ENCODE data around the gene GLIS1. TPM values are rescaled to one million over a fixed set of nuclear protein-coding genes. Genes with fewer than 3 reads are reported as not detected.

The GLIS1 gene
- polyA plus RNA-seq, 1 donor (not counting 4 experiments of a cell fraction or from before 2014, with no cell fraction given) = not detected

- H3K27me3 ChIP-seq (ENCODE audit: control insufficient read depth, extremely low read depth, insufficient read depth, low read length) = no peaks in the 10 kb centered on the region
- H2AFZ ChIP-seq (ENCODE audit: control insufficient read depth, low read length) = no peak overlapping the region
- H3K79me2 ChIP-seq (ENCODE audit: control insufficient read depth, insufficient read depth, low read length) = no peaks in the 10 kb centered on the region
- H3K27ac ChIP-seq (ENCODE audit: control insufficient read depth, insufficient read depth, low read length) = no peak overlapping the region
- dilution Hi-C loops (cut with MboI; ENCODE audit: extremely low pct_ligation_motif_present, low sequenced_read_pairs) = no loop called here
- H3K36me3 ChIP-seq (ENCODE audit: control insufficient read depth in 2 of 2, extremely low read depth in 1 of 2, insufficient read depth in 2 of 2, low read length in 2 of 2) = no peaks in the 10 kb centered on the region
- no peaks in the 10 kb centered on the region for H3K4me1 ChIP-seq (ENCODE audit: control insufficient read depth, extremely low read depth, insufficient read depth, low read length)
- FAIRE-seq (no peak), DNase-seq (ENCODE audit: low read depth, low spot score) (no peak)
- TF ChIP-seq, protein P1, sequence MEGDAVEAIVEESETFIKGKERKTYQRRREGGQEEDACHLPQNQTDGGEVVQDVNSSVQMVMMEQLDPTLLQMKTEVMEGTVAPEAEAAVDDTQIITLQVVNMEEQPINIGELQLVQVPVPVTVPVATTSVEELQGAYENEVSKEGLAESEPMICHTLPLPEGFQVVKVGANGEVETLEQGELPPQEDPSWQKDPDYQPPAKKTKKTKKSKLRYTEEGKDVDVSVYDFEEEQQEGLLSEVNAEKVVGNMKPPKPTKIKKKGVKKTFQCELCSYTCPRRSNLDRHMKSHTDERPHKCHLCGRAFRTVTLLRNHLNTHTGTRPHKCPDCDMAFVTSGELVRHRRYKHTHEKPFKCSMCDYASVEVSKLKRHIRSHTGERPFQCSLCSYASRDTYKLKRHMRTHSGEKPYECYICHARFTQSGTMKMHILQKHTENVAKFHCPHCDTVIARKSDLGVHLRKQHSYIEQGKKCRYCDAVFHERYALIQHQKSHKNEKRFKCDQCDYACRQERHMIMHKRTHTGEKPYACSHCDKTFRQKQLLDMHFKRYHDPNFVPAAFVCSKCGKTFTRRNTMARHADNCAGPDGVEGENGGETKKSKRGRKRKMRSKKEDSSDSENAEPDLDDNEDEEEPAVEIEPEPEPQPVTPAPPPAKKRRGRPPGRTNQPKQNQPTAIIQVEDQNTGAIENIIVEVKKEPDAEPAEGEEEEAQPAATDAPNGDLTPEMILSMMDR (optimal IDR thresholded peaks at IDR 0.05 in 1 of 3, IDR thresholded peaks at IDR 0.05 in 1 of 3, conservative IDR thresholded peaks at IDR 0.05 in 1 of 3; ENCODE audit: extremely low read depth in 1 of 3, insufficient read depth in 2 of 3, low read length in 3 of 3) = no peak
- no peak for TF ChIP-seq EZH2 (IDR thresholded peaks at IDR 0.05; ENCODE audit: low read length)
- no peak overlapping the region for H3K4me2 ChIP-seq (ENCODE audit: control insufficient read depth, extremely low read depth, insufficient read depth, low read depth, low read length)
- H3K9me1 ChIP-seq (ENCODE audit: control insufficient read depth, extremely low read depth, insufficient read depth, low read length) = no peaks in the 10 kb centered on the region
- no peak overlapping the region for H3K4me3 ChIP-seq (ENCODE audit: control insufficient read depth in 2 of 3, extremely low read depth in 1 of 3, insufficient read depth in 2 of 3, low read depth in 1 of 3, low read length in 3 of 3)
- peaks cover 2% of the 10 kb centered on the region for H4K20me1 ChIP-seq (ENCODE audit: control insufficient read depth, extremely low read depth, insufficient read depth, low read length)
- H3K9ac ChIP-seq (ENCODE audit: control insufficient read depth, extremely low read depth, insufficient read depth, low read length) = no peak overlapping the region
- H3K9me3 ChIP-seq (ENCODE audit: control insufficient read depth, low read depth, low read length) = no peaks in the 10 kb centered on the region
Measured at GRCh38 chr1:53540604-53541262, 198.2 kb downstream of the GLIS1 start.

DNA sequence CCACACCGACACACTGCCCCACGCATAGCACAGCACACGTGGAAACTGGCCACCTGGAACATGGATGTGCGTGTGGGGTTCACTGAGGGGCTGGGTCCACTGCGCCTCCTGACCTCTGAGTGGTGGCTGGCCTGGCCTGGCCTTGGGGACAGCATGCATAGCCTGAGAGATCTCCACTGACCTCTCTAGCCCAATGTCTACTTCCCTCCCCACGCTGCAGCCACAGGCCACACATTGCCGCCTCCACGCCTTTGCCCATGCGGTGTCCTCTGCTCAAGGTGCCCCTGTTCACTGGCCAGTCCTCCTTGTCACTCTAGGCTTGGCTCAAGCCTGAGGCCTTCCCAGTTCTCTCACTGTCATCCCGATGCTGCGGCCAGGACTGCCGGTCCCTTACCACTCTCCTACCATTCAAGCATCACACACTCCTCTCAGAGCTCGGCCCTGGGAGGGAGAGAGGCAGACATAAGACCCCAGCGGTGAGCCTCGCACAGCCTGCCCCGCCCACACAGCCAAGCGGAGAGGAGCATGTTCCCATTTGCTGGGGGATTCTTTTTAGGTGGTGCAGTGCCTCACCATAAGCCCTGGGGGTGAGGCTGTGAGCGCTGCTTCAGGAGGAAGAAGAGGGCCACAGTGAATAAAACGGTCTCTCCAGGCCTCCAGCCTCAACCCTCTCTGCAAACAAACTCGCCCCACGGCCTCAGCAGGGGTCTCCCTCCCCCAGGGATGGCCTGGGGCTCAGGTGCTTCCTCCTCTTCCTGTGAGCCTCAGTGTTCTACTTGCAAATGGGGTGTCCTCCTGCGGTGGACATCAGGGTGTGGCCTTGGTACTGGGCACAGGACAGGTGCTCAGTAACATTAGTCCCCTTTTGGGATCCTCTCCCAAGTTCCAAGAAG is 199.0 kb downstream of the GLIS1 start:
- Histone ChIP-seq H3K36me3 (ENCODE audit: control insufficient read depth in 2 of 2, extremely low read depth in 1 of 2, insufficient read depth in 2 of 2, low read length in 2 of 2) (no peaks in the 10 kb centered on the region), H3K4me2 (ENCODE audit: control insufficient read depth, extremely low read depth, insufficient read depth, low read depth, low read length) (no peak overlapping the region), H3K27ac (ENCODE audit: control insufficient read depth, insufficient read depth, low read length) (no peak overlapping the region), H2AFZ (ENCODE audit: control insufficient read depth, low read length) (no peak overlapping the region), H3K4me3 (ENCODE audit: control insufficient read depth in 2 of 3, extremely low read depth in 1 of 3, insufficient read depth in 2 of 3, low read depth in 1 of 3, low read length in 3 of 3) (no peak overlapping the region), H3K79me2 (ENCODE audit: control insufficient read depth, insufficient read depth, low read length) (no peaks in the 10 kb centered on the region), H3K9me3 (ENCODE audit: control insufficient read depth, low read depth, low read length) (no peaks in the 10 kb centered on the region), H3K27me3 (ENCODE audit: control insufficient read depth, extremely low read depth, insufficient read depth, low read length) (no peaks in the 10 kb centered on the region), H3K9ac (ENCODE audit: control insufficient read depth, extremely low read depth, insufficient read depth, low read length) (no peak overlapping the region), H3K4me1 (ENCODE audit: control insufficient read depth, extremely low read depth, insufficient read depth, low read length) (no peaks in the 10 kb centered on the region), H4K20me1 (ENCODE audit: control insufficient read depth, extremely low read depth, insufficient read depth, low read length) (peaks cover 2% of the 10 kb centered on the region), H3K9me1 (ENCODE audit: control insufficient read depth, extremely low read depth, insufficient read depth, low read length) (no peaks in the 10 kb centered on the region)
- FAIRE-seq (no peak), DNase-seq (ENCODE audit: low read depth, low spot score) (no peak)
- TF ChIP-seq, protein P1 (optimal IDR thresholded peaks at IDR 0.05 in 1 of 3, IDR thresholded peaks at IDR 0.05 in 1 of 3, conservative IDR thresholded peaks at IDR 0.05 in 1 of 3; ENCODE audit: extremely low read depth in 1 of 3, insufficient read depth in 2 of 3, low read length in 3 of 3) = no peak
- no peak for TF ChIP-seq EZH2 (IDR thresholded peaks at IDR 0.05; ENCODE audit: low read length)
- dilution Hi-C loops (cut with MboI; ENCODE audit: extremely low pct_ligation_motif_present, low sequenced_read_pairs) = no loop called here

Data from keratinocyte (primary cell).